ENCODE measurements around the gene SBK2.

SBK2 gene

GRCh38 chr19:55539090-55539984 is 2.4 kb upstream of the SBK2 start:
- H3K36me3 ChIP-seq, result no peaks in the 10 kb centered on the region
- H3K9me3 ChIP-seq (ENCODE audit: severe bottlenecking), result no peaks in the 10 kb centered on the region
- DNase-seq, result no peak
- no peak overlapping the region for H3K27ac ChIP-seq
- TF ChIP-seq, protein P1, sequence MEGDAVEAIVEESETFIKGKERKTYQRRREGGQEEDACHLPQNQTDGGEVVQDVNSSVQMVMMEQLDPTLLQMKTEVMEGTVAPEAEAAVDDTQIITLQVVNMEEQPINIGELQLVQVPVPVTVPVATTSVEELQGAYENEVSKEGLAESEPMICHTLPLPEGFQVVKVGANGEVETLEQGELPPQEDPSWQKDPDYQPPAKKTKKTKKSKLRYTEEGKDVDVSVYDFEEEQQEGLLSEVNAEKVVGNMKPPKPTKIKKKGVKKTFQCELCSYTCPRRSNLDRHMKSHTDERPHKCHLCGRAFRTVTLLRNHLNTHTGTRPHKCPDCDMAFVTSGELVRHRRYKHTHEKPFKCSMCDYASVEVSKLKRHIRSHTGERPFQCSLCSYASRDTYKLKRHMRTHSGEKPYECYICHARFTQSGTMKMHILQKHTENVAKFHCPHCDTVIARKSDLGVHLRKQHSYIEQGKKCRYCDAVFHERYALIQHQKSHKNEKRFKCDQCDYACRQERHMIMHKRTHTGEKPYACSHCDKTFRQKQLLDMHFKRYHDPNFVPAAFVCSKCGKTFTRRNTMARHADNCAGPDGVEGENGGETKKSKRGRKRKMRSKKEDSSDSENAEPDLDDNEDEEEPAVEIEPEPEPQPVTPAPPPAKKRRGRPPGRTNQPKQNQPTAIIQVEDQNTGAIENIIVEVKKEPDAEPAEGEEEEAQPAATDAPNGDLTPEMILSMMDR (IDR thresholded peaks at IDR 0.05; ENCODE audit: low read depth, low read length), result no peak
- H3K27me3 ChIP-seq (ENCODE audit: insufficient read depth, low read depth, severe bottlenecking), result no peaks in the 10 kb centered on the region
- H3K4me3 ChIP-seq (ENCODE audit: low read depth, low read length), result no peak overlapping the region

DNA sequence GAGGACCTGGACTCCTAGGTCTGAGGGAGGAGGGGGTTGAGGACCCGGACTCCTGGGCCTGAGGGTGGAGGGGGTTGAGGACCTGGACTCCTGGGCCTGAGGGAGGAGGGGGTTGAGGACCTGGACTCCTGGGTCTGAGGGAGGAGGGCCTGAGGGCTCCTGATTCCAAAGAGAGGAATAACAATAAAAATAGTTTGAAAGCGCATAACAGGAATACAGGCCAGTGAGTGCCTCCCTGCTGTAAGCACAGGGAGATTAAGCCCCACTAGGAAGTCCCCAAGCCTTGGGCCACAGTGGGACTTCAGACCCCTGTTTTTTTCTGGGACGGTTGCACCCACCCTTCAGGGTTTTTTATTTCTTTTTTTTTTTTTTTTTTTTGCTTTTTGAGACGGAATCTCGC is 1.2 kb upstream of the SBK2 start:
- H3K4me3 ChIP-seq (ENCODE audit: low read depth, low read length), result no peak overlapping the region

GRCh38 chr19:55537741-55538111 is 793 bp upstream of the SBK2 start:
- Histone ChIP-seq H3K9me3 (ENCODE audit: severe bottlenecking) (no peaks in the 10 kb centered on the region), H3K27ac (no peak overlapping the region), H3K27me3 (ENCODE audit: insufficient read depth, low read depth, severe bottlenecking) (no peaks in the 10 kb centered on the region), H3K36me3 (no peaks in the 10 kb centered on the region), H3K4me3 (ENCODE audit: low read depth, low read length) (no peak overlapping the region)
- TF ChIP-seq, protein P1 (IDR thresholded peaks at IDR 0.05; ENCODE audit: low read depth, low read length), result no peak
- no peak for DNase-seq

More for the DNA sequence above, 1.2 kb upstream of the SBK2 start:
- DNase-seq, result no peak
- Histone ChIP-seq H3K9me3 (ENCODE audit: severe bottlenecking) (no peaks in the 10 kb centered on the region), H3K27ac (no peak overlapping the region), H3K27me3 (ENCODE audit: insufficient read depth, low read depth, severe bottlenecking) (no peaks in the 10 kb centered on the region), H3K36me3 (no peaks in the 10 kb centered on the region)
- TF ChIP-seq, protein P1 (IDR thresholded peaks at IDR 0.05; ENCODE audit: low read depth, low read length), result no peak

DNA sequence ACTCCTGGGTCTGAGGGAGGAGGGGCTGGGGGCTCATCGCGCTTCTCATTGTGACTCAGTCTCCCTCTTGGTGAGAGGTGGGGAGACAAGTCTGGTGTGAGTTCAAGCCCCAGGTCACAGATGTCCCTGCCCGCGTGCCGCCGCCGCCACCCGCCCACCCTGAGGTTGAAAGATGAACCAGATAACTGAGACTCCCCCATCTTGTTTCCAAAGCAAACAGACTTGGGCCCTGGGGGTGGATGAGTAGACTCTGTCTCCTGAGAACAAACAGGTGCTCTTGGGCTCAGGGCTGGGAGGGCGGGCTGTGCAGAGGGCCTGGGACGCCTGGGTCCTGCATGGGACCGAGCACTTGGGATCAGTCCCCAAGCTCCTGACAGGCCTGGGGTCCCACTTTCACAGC is 567 bp downstream of the SBK2 start:
- Histone ChIP-seq H3K27ac (no peak overlapping the region), H3K4me3 (ENCODE audit: low read depth, low read length) (no peak overlapping the region), H3K27me3 (ENCODE audit: insufficient read depth, low read depth, severe bottlenecking) (no peaks in the 10 kb centered on the region), H3K36me3 (no peaks in the 10 kb centered on the region), H3K9me3 (ENCODE audit: severe bottlenecking) (no peaks in the 10 kb centered on the region)
- TF ChIP-seq, protein P1 (IDR thresholded peaks at IDR 0.05; ENCODE audit: low read depth, low read length), result no peak
- DNase-seq, result no peak

- DNase-seq, result no peak
- Histone ChIP-seq H3K9me3 (ENCODE audit: severe bottlenecking) (no peaks in the 10 kb centered on the region), H3K27ac (no peak overlapping the region), H3K27me3 (ENCODE audit: insufficient read depth, low read depth, severe bottlenecking) (no peaks in the 10 kb centered on the region), H3K36me3 (no peaks in the 10 kb centered on the region), H3K4me3 (ENCODE audit: low read depth, low read length) (no peak overlapping the region)
- TF ChIP-seq, protein P1 (IDR thresholded peaks at IDR 0.05; ENCODE audit: low read depth, low read length), result no peak
Observed at GRCh38 chr19:55535965-55536350, 975 bp downstream of the SBK2 start.

Measured in WERI-Rb-1 (cell line).